HL-60/S4 treated with retinoic acid at 250 ng/mL for 4 days and 3 days (cell line): ENCODE data around the gene CDCA3.

Experiments used
- in situ Hi-C: fragments of 300-500 bp; cut with MboI; formaldehyde crosslinking; loops from 2 replicates; pipeline ENCODE4 v1.7.0; 2022; ENCODE audit warnings: low sequenced_read_pairs

The CDCA3 gene

DNA sequence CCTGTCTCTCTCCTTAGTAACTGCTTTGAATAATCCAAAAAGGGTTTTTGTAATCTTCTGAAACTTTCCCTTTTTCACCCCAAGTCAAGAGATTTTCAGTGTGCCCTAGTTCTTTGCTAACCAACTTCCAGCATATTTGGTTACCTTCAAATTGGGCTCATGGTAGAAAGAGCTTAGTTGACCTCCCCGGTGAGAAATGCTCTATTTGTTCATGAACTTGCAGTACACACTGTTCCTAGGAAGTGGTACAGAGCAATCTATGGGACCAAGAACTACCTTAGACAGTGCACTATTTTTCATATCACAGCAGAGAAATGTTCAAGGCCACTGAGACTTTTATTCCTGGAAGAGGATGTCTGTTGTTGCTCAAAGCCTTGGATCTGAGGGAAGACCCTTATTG is 2.5 kb upstream of the CDCA3 start:
- in situ Hi-C loops: no loop called here

DNA sequence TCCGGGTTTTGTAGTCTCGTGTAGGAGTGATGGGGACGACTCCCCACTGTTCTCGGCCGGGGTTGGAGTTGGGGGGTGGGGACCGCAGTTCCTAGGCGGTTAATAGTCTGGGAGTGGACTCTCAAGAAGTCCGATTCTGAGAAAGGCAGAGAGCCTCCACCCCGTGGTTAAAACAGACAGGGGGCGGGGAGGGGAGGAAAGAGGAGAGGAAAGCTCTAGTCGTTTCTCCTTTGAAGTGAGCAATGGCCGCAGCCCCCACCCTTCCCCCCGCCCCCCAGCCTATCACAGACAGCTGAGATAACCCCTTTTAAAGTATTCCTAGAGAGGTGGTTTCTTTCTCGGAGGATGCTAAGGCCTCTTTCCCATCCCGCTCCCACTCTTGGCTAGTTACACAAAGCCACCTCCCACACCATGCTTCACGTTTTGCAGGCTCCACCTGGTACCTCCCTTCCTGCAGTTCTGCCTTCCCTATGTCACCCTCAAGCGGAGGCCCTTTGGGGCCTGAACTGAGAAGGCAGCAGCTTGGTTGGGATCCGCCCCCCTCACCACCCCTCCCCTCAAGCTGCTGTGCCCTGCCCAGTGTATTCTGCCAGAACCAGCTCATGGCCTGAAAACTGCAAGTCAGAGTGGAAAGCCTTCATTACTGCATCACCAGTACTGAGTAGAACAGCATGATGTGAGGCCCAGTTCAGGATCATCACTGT is 1.7 kb upstream of the CDCA3 start:
- in situ Hi-C loops: no loop called here

DNA sequence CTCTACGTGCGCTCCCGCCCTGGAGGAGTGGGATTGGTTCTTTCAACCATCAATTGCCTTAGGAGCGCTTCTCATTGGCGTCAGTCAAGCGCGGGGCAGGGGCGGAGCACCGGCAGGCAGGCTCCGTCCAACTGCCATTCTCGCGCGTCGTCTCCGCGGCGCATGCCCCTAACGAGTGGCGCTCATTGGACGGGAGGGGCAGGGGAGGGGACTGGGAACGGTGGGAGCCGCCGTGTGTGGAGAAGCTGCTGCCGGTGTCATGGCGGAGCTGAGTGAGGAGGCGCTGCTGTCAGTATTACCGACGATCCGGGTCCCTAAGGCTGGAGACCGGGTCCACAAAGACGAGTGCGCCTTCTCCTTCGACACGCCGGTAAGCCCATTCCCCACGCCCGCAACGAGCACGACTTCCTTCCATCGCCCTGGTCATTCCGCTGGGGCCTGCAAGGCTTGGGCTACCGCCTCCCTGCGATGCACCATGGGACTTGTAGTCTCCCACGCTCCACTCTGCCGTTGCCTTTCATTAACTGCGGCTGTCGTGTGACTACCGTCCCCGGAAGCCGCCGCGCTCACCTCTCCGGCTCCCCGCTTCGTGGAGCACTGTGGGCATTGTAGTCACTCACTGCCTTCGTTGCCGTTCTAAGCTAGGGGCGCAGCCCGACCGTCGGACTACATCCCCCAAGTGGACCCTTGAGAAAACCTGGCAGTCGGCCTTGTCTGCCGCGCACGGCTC is 1.0 kb upstream of the CDCA3 start, which contains the start of gene USP5:
TSS of gene USP5 (plus strand) at position 230 of the 730 bp plus-strand sequence. CDS start at position 260, 30 bp downstream.
- in situ Hi-C loops: no loop called here

DNA sequence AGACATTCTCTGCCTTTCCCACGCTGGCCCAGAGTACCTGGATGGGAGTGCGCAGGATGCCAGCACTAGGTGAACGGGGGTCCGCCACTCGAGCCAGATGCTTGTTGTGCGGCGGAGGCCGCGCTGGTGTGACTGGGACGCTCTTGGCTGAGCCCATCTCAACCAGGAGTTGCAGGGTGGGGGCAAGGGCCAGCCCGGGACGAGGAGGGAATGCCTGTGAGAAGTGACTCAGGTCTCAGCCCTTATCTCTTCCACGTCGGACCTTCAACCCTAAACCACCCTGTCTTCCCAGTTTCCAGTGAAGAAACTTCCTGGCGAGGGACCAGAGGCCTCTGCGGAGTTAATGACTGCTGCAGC is 312 bp downstream of the CDCA3 start:
- in situ Hi-C loops: no loop called here

DNA sequence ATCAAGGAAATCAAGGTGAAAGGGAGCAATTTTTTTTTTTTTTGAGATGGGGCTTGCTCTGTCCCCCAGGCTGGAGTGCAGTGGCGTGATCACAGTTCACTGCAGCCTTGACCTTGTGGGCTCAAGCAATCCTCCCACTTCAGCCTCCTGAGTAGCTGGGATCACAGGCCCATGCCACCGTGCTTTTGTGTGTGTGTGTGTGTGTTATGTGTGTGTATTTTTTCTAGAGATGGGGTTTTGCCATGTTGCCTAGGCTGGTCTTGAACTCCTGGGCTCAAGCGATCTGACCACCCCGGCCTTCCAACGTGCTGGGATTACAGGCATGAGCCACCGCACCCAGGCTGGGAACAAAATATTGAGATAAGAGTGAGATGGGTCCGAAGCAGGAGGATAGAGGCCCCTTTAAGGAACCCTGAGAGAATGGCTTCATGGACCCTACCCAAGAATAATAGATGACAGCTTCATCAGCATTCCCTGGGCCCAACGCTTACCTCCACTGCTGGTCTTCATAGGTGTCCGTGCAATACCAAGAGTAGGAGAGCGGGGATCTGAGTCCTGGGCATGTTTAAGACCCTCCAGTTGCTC is 1.0 kb downstream of the CDCA3 start:
- in situ Hi-C loops: no loop called here

DNA sequence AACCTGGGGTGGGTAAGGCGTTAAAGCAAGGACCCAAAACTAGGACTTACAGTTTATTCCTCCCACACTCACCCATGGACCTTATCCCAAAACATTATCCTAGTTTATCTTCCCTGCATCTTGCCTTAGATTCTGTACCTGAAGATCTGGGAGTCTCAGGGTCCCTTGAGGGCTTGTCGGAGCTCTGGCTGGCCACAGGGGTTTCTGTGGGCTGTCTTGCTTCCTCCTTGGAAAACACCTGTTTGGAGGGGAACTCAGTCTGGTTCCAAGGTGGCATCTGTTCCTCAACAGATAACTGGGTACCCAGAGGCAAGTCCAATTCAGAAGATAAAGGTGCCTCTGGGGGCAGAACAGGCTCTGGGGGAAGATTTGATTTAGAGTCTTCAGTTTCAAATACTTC is 1.7 kb downstream of the CDCA3 start:
- in situ Hi-C loops: no loop called here

DNA sequence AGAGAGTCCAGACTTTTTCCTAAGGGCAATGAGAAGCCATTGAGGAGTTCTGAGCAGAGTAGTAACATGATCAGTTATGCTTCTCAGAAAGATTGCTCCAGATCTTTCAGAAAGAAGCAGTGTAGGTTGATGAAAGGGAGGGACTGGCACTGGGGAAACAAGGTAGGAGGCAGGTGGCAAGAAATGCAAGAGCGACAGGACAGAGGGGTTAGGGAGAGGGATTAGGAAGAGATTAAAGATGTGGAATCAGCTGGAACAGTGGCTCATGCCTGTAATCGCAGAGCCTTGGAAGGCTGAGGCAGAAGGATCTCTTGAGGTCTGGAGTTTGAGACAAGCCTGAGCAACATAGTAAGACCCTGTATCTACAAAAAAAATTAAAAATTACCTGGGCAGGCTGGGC is 3.4 kb downstream of the CDCA3 start:
- in situ Hi-C loops: no loop called here

DNA sequence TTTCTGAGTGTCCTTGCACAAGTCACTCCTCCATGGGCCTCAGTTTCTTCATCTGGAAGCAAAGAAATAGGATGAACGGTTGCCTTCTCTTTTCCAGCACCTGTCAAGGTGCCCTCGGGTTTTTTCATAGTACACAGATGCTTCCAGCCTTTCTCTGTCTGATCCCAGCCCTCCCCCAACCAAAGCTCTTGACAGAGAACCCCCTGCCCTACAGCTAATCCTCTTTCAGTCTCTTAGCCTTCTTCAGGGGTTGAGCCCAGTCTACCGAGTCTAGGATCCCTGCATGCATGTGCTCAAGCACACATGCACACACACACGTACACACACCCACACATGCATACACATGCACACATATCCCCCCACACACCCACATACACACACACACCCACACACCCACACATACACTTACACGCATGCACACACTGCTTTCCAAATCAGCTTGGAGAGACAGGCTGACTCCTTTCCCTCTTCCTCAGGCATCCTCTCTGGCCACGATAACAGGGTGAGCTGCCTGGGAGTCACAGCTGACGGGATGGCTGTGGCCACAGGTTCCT is 4.7 kb downstream of the CDCA3 start:
- in situ Hi-C loops: no loop called here

DNA sequence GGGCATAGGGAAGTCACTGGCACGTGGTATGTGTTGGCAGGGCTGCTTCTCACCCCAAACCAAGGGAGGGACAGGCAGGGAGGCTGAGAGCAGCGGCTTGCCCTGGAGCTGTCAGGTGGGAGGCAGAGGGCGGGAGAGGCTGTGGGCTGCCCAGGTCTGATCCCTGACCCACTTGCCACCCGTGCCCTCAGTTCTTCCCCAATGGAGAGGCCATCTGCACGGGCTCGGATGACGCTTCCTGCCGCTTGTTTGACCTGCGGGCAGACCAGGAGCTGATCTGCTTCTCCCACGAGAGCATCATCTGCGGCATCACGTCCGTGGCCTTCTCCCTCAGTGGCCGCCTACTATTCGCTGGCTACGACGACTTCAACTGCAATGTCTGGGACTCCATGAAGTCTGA is 5.7 kb downstream of the CDCA3 start:
- in situ Hi-C loops: no loop called here

DNA sequence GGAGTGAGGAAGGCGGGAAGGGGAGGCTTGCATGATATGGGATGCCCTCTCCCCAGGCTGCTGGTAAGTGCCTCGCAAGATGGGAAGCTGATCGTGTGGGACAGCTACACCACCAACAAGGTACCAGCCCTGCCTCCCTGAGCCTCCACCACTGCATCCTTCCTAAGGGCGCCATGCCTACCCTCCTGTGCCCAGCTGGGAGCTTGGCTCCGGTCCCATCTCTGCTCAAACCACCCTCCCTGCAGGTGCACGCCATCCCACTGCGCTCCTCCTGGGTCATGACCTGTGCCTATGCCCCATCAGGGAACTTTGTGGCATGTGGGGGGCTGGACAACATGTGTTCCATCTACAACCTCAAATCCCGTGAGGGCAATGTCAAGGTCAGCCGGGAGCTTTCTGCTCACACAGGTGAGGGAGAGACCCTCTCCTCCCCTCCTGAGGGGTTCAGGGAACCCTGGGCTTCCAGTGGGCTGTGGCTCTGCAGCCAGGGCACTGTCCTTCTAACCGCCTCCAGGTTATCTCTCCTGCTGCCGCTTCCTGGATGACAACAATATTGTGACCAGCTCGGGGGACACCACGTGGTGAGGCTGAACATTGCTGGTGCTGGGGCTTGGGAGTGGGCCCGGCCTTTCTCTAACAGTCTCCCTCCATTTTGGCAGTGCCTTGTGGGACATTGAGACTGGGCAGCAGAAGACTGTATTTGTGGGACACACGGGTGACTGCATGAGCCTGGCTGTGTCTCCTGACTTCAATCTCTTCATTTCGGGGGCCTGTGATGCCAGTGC is 7.8 kb downstream of the CDCA3 start:
- in situ Hi-C loops: no loop called here

DNA sequence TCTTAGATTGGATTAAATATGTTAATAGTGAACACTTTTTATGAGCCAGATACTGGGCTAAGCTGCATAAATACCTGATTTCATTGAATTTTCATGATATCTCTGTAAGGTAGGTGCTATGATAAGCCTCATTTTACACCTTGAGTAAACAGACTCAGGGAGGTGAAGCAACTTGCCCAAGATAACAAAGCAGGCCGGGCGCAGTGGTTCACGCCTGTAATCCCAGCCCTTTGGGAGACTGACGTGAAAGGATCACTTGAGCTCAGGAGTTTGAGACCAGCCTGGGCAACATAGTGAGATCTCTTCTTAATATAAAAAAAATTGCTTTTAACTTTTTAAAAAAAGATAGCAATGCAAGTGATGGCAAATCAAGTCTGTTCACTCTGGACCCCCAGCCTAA is 9.0 kb downstream of the CDCA3 start:
- in situ Hi-C loops: no loop called here

DNA sequence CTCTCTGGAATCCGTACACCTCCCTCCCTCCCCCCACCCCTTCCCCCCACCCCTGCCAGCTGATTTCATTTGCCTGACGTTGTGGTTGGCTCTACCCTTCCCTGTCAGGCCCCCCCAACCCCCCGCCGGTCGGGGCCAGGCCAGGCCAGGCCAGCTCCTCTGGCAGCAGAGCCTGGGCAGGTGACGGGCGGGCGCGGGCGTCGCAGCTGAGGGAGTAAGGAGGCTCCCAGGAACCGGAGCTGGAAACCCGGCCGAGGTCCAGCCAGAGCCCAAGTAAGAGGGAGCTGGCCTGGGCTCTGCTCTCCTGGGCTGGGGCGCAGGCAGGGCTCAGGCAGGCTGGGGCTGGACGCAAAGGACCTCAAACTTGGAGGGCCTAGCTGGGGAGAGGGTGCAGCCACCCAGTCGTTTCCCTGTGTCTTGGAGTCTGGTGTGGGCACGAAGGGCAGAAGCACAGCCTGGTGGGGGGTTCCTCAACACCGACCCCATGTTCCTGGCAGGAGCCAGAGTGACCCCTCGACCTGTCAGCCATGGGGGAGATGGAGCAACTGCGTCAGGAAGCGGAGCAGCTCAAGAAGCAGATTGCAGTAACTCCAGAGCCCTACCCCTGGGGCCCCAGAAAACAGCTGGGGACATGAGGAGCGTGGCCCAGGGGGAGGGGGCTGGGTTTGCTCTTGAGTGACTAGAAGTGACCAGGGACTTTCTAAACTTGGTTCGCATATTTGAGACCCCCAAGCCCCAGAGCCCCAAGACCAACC is 10.1 kb downstream of the CDCA3 start, which contains the start of gene GNB3:
TSS of gene GNB3 (plus strand) at position 165 of the 755 bp plus-strand sequence. CDS start at position 528, 363 bp downstream.
- in situ Hi-C loops: no loop called here

DNA sequence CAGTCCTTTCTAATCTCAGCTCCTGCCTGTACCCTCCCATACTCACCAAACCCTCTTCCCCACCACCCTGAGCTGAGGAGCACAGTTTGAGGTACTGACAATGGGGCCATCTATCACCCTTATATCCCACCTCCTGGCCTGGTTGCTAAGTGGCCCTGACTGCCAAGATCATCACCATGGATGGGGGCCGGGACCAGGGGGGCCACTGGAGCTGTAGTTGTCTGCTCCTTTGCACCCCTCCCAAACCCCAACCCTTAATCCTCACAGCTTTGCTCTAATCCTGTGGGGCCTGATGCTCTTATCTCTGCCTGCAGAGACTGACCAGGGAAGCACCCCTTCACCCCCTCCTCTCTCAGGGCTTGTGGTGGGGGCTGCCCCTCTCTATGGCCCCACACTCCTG is 10.8 kb downstream of the CDCA3 start:
- in situ Hi-C loops: no loop called here

DNA sequence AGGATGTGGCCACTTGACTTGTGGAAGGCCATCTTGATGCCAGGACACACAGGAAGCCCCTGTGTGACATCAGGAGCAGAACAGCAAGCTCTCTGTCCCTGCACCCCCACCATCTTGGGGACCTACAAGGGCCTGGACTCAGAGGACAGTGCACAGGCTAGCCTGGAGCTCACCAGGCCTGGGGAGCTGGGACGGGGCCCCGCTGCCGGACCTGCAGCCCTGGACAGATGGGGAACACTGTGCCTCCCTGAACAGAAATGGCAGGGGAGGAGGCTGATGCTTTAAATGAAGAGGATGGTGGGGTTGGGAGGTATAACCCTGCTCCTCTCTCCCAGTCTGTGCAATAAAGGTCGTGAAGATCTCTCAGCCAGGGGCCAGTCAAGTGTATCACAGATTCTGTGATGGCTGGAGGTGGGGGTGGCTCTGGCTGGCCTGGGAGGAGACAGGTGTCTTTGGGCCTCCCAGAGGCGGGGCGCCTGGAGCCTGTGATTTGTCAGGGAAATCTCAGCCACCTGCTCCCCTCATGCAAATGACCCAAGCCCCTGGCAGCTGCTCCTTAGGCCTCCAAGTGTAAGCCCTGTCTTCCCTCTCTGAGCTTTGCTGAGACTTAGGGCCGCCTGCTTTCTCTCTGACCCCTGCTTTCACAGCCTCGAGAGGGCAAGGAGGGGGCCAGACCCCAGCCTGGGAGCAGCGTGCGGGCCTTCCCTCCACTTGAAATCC is 11.4 kb downstream of the CDCA3 start:
- in situ Hi-C loops: no loop called here

DNA sequence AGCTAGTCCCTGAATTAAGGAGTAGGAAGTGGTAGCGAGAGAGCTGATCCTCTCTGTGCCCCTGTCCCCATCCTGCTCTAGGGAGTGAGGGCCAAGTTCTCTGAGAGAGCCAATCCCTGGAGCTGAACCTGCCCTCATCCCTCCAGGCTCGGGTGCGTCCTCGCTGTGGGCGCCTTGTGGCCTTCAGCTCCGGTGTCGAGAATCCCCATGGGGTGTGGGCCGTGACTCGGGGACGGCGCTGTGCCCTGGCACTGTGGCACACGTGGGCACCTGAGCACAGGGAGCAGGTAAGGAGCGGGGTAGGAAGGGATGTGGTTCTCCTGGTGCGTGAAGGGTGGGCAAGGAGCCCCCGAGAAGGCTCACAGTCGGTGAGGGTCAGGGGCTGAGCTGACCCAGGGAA is 12.2 kb downstream of the CDCA3 start:
- in situ Hi-C loops: no loop called here

DNA sequence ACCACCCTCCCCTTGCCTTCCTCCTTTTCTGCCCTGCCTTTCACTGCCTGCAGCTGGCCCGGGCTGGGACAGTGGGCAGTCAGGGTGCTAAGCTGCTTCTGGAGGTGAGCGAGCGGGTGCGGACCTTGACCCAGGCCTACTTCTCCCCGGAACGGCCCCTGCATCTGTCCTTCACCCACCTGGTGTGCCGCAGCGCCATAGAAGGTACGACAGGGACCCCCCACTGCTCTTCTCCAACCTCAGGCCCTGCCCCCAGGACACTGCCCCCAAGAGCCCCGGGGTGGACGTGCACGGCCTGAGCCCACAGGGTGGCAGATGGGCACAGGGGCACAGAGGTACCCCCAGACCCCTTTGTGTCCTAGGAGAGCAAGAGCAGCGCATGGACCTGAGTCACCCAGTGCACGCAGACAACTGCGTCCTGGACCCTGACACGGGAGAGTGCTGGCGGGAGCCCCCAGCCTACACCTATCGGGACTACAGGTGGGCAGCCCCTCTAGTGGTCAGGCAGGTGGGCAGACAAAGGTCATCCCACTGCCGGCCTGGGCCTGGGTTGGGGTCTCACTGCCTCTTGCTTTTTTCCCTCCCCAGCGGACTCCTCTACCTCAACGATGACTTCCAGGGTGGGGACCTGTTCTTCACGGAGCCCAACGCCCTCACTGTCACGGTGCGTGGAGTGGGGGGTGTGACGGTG is 13.6 kb downstream of the CDCA3 start:
- in situ Hi-C loops: no loop called here

DNA sequence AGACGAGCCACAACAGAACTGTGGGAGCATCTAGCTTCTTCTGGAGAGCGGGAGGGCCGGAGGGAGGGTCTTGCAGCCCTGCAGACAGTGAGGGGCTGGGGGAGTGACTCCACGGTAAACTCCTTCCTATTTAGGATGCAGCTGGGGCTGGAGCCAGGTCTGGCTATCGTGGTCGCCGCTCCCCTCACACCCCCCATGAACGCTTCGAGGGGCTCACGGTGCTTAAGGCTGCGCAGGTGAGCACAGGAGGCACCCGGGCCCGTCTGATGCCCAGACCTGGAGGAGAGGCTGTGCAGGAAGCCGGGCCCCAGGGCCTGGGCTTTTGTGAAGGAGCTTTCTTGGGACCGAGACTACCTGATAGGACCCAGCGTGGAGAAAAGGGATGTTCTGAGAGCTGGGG is 14.2 kb downstream of the CDCA3 start:
- in situ Hi-C loops: no loop called here

DNA sequence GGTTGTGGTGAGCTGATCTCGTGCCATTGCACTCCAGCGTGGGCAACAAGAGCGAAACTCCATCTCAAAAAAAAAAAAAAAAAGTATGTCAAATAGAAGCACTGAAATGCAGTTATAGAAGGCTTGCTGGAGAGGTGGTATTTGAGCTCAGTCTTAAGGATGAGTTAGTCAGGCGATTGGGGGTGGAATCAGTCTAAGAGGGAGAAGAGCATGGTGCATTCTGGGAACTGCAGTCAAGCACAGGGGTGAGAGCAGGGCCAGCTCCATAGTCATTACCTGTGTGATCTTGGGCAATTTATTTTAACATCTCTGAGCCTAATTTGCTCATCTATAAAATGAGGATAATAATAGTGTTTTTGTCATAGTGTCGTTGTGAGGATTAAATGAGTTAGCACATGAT is 16.2 kb downstream of the CDCA3 start:
- in situ Hi-C loops: no loop called here

DNA sequence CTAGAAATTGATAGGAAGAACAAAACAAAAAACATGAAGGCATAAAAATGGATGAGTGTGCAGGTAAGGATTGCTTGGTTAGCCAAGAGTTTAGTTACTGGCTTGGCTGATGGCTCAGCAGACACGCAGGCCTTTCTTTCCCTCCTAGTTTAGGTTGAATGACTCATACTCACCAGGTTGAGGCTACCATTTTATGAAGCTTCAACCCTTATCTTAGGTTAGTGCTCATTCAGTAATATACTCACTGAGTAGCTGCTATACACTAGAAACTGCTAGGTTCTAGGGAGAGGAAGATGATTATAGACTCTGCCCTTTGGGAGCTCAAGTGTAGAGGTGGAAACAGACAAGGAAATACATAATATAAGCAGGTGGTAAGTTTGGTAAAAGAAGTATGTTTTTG is 16.8 kb downstream of the CDCA3 start:
- in situ Hi-C loops: no loop called here
